ENCODE measurements around the gene GZMH.
"Not testable (repeated sequence)": the region's sequence is repeated elsewhere in the genome, so short reads cannot be mapped to it uniquely, and the experiment has no call there.

The GZMH gene

DNA sequence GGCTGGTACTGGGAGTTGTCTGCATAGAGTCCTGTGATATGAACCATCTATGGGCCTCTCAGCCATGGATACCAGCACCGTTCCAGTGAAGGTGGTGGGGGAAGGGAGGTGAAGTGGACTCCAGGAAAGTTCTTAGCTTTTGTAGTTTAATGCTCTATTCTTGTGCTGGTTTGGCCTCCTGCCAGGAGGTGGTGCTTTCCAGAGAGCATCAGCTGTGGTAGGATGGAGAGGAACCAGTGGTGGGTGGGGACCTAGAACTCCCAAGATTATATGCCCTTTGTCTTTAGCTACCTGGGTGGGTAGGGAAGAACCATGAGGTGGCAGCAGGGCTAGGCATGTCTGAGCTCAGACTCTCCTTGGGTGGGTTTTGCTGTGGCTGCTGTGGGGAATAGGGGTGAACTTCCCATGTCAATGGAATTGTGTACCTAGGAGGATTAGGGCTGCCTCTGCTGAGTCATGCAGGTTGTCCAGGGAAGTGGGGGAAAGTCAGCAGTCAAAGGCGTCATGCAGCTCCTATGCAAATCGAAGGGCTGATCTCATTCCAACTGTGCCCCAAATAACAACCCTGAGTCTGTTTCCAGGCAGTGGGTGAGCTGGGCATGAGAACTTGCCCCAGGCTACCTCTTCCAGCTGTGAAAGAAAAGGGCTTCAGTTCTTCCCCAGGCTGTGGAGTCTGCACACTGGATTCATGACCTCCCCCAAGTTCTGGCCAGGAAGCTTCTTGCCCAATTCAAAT is 14.2 kb downstream of the GZMH start:
- DNase-seq (ENCODE audit: low spot score) = no peak

DNA sequence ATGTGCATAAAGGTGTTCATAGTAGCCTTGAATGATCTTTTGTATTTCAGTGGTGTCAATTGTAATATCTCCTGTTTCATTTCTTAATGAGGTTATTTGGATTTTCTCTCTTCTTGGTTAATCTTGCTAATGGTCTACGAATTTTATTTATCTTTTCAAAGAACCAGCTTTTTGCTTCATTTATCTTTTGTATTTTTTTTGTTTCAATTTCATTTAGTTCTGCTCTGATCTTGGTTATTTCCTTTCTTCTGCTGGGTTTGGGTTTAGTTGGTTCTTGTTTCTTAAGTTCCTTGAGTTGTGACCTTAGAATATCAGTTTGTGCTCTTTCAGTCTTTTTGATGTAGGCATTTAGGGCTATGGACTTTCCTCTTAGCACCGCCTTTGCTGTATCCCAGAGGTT is 18.5 kb downstream of the GZMH start:
- DNase-seq (ENCODE audit: low spot score) = not testable (repeated sequence)

DNA sequence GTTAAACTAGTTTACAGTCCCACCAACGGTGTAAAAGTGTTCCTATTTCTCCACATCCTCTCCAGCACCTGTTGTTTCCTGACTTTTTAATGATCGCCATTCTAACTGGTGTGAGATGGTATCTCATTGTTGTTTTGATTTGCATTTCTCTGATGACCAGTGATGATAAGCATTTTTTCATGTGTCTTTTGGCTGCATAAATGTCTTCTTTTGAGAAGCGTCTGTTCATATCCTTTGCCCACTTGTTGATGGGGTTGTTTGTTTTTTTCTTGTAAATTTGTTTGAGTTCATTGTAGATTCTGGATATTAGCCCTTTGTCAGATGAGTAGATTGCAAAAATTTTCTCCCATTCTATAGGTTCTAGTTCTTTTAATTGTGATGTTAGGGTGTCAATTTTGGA is 25.1 kb downstream of the GZMH start:
- not testable (repeated sequence) for DNase-seq (ENCODE audit: low spot score)

DNA sequence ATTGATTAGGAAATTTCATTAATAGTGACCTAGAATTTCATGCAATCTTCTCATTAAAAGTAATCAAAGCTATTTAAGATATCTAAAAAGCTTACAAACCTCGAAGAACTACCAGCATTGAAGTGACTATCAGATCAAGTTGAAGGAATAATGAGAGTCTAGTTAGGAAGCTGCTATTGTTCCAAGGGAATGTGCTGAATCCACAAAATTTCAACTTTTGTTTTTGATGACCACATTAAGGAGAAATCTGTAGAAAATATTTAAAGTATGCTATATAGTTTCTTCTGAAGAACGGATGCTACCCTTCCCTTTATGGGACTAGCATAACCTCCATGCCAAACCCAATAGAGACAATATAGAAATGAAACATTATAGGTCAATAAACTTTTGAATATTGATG is 30.9 kb downstream of the GZMH start:
- no peak for DNase-seq (ENCODE audit: low spot score)

DNA sequence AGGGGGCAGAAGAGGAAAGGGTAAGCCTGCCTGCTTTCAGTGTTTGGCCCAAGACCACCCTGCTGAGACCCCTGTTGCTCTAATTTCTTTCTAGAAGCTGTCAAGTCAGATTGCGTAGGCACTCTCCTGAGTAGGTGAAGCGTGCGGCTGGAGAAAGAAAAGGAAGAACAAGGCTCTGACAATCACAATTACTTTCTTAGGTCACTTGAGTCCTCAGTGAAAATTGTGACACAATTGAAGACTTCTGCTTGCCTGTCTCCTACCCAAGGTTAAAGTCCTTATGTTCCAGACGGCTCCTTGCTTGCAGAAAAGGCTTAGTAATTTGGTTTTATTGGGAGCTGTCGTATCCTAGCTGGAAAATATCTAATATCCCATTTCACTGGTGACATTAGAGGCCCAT is 32.7 kb downstream of the GZMH start:
- DNase-seq (ENCODE audit: low spot score) = no peak

DNA sequence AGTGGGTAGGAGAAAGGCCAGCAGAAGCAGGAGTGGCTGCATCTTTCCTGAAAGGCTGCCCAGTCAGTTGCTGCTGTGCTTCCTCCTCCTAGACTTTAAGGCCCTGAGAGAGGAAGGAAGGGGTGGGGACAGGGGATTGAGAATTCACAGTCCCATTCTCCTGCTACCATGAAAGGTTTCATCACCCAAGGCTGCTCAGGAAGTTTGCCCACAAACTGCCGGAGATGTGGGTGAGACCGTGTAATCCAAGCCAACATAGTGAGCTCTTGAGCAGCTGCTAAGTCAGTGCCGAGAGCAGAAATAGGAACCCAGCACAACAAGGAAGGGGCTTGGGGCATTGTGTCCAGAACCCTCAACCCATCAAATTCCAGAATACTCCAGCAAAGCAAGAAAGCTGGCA is 33.3 kb downstream of the GZMH start, which contains the start of gene CTSG:
TSS of gene CTSG (minus strand) at position 69 of the 400 bp plus-strand sequence. CDS start at position 42, 27 bp downstream.
- no peak for DNase-seq (ENCODE audit: low spot score)

DNA sequence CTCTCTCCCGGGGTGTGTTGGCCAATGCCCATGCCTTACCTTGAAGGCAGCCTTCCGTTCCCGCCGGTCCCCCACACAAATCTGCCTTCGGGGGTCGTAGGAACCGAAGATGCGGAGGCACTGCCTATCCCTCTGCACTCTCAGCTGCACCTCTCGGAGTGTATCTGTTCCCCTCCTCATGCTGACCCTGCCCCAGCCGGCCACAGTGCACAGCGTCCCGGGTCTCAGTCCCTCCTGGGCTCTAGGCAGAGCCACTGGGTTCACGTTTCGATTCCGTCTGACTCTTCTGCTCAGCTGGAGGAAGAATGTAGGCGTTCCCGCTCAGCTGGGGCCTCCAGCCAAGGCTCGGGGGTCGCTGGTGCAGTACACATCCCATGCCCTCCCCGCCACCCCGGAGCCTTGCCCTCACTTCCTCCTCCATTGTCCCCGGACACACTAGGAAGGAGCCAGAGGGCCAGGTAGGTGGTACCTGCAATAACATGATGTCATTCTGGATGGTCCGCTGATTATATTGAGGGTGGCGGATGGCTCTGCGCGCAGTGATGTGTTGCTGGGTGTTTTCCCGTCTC is 35.2 kb downstream of the GZMH start:
- DNase-seq (ENCODE audit: low spot score) = no peak

DNA sequence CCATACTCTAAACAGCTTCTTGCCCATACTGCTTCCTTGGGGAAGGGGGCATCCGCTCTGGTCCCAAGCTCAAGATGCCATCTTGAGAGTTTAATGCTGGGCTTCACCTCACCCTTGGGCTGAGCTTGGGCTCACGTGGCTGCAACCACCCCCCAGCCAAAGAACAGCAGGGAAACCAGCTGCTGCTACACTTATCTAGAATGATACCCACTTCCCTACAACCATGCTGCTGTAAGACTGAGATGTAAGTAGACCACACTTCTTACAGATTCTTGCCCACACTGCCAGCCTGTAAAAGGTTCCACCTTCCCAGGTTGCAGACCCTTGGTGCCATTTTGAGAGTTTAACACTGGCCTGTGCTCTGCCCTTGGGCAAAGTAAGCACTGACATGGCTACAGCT is 43.2 kb downstream of the GZMH start:
- DNase-seq (ENCODE audit: low spot score) = no peak

DNA sequence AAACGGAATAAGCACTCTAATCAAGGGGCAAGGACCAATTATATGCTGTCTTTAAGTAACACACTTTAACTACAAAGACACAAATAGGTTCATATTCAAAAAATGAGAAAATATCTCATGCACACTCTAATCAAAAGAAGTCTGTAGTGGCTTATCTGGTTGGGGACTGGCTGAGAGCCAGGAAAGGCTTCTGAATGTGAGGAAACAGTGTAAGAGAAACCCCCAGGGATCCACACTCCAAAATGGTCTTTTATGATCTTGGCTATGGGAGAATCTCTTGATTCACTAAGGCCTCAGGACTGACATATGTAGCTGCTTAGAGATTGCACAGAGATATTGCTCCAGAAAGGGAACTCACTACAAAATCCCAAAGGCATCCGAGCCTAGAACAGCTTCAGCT is 43.7 kb downstream of the GZMH start:
- no peak for DNase-seq (ENCODE audit: low spot score)

DNA sequence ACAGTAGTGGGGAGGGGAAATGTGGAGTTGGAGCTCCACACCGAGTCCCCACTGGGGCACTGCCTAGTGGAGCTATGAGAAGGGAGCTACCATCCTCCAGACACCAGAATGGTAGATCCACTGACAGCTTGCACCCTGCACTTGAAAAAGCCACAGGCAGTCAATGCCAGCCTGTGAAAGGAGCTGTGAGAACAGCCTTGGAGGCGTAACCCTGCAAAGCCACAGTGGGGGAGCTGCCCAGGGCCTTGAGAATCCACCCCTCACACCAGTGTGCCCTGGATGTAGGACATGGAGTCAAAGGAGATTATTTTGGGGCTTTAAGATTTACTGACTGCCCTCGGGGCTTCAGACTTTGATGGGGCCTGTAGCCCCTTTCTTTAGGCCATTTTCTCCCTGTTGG is 46.0 kb downstream of the GZMH start:
- no peak for DNase-seq (ENCODE audit: low spot score)

DNA sequence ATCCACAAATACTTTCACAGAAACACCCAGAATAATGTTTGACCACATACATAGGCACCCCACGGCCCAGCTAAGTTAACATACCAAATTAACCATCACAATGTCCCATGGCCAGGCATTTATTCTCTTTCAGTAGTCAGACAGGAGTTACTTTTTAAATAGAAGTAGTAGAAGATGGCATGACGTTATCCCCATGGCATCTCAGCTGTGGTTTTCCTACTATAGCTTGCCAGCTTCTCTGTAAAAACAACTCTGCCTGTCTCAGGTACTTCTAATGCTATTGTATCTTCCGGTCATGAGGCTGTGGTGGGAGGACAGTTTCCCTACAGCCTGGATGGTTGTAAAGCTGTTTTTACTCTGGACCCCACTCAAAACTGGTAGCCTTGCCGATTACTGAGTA is 52.7 kb downstream of the GZMH start:
- DNase-seq (ENCODE audit: low spot score) = no peak

Data from CD4-positive, alpha-beta T cell treated with Interleukin-15 for 4 hours (primary cell).